Pancreas (tissue), 10 donors: ENCODE data around the gene GEMIN5. TPM values are rescaled to one million over a fixed set of nuclear protein-coding genes. Genes with fewer than 3 reads are reported as not detected.
A peak's percentile ranks its signal among the peaks of the same experiment; 100 is the strongest.
"Not testable (repeated sequence)": the region's sequence is repeated elsewhere in the genome, so short reads cannot be mapped to it uniquely, and the experiment has no call there.

Experiments
- ATAC-seq, 4 donors: fragments of 200-7000 bp; cut with Tn5 transposase; one replicate each; pipeline versions ENCODE4 v1.8.0 to v1.9.1; 2020; ENCODE audit warnings: mild to moderate bottlenecking in 4 of 4, moderate library complexity in 4 of 4
- DNase-seq, 6 donors: peaks; one replicate each; pipeline ENCODE4 v3.0.0-alpha.2; 2020
- FAIRE-seq: peaks from 2 replicates; lab custom pipeline; 2012; peaks lifted over from hg19 to GRCh38; lab: Jason Lieb, UNC
- H3K27ac ChIP-seq, 4 donors: fragments of 200-600 bp; sonication (generic); 1 replicate in 3 of 4; 2 replicates in 1 of 4; pipeline versions ENCODE4 v1.5.0 to v1.8.0; 2020
- H3K27me3 ChIP-seq, 4 donors: fragments of 200-600 bp; one replicate each; pipeline ENCODE4 v1.8.0; 2021
- H3K36me3 ChIP-seq, 3 donors: fragments of 200-600 bp; sonication (generic) in 1 of 3; one replicate each; pipeline versions ENCODE4 v1.5.0 to v1.8.0; 2020 to 2021
- H3K4me1 ChIP-seq, 3 donors: fragments of 200-600 bp; one replicate each; pipeline ENCODE4 v1.8.0; 2021
- H3K4me3 ChIP-seq, 4 donors: fragments of 200-600 bp; sonication (generic) in 2 of 4; one replicate each; pipeline versions ENCODE4 v1.5.0 to v1.8.0; 2020 to 2021
- H3K9me3 ChIP-seq, 4 donors: fragments of 200-600 bp; one replicate each; pipeline ENCODE4 v1.8.0; 2021
- WGBS, 2 donors: extraction: QIAGEN DNeasy Blood & Tissue Kit; methylation state at CpG; one replicate each; pipeline ENCODE4 v1.1.7; 2013; 5-methylcytosine and 5-hydroxymethylcytosine counted together
- intact Hi-C, 3 donors: fragments of 100-400 bp; cut with DNase I; formaldehyde crosslinking; loops; one replicate each; pipeline versions ENCODE4 v1.11.1 to v1.14.2; 2022
- polyA plus RNA-seq, 2 donors: library from polyadenylated mRNA; stranded (reverse); fragments of 200-250 nt; gene quantifications; one replicate each; pipeline ENCODE4 v1.2.3, GENCODE V29; 2013
- total RNA-seq, 6 donors: library from RNA; stranded (reverse); fragmentation: NEBNext Ultra II Directional in 4 of 6; extraction: Animal tissue kit (Norgen Biotek cat#: 25700) in 4 of 6; gene quantifications; one replicate each; pipeline versions ENCODE4 v1.2.1 to v1.2.4, GENCODE V29; 2021 to 2023
- TF ChIP-seq, protein P1 (sequence below), 4 donors: fragments of 200-600 bp; sonication (generic) in 3 of 4; IDR thresholded peaks; one replicate each; pipeline versions ENCODE4 v1.5.0 to v1.8.0; 2021; ENCODE audit warnings: antibody characterized with exemption in 4 of 4
- donor health status: healthy with polysubstance abuse.
- donor health status: DM: no; HTN: no; CAD: no; lungs with moderate emphysema.
- donor health status: DM: no; HTN: no; CAD: no.
- donor health status: control.
- donor health status: control.
- donor health status: Bipolar disorder and iron deficiency.
- donor health status: DM: yes; HTN: yes; CAD: no.
- donor health status: DM: no; HTN: no; CAD: no.
- donor health status: DM: no; HTN: no; CAD: no.
- donor health status: DM: yes; HTN: yes; CAD: no.

The GEMIN5 gene
- total and polyA plus RNA-seq, 8 donors, result 1.7 to 7.3 (median 6.1) TPM

DNA sequence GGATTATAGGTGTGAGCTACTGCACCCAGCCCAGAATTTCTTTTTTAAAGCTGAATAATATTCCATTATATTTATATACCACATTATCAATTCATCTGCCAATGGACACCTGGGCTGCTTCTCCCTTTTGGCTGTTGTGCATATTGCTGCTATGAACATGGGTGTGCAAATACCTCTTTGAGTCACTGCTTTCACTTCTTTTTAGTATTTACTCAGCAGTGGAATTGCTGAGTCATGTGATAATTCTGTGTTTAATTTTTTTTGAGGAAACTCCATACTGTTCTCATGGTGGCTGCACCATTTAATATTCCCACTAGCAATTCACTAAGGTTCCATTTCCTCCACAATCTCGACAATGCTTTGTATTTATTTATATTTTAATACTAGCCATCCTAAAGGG lies 39.4 kb upstream of the GEMIN5 start:
- Histone ChIP-seq H3K4me1 (no peaks in the 10 kb centered on the region), H3K9me3 (no peaks in the 10 kb centered on the region), H3K27ac (no peak overlapping the region), H3K27me3 (no peaks in the 10 kb centered on the region), H3K36me3 (no peaks in the 10 kb centered on the region), H3K4me3 (no peak overlapping the region)
- FAIRE-seq (no peak), DNase-seq (no peak), ATAC-seq (no peak)
- intact Hi-C loops, result no loop called here
- 88 to 89% methylated on average over 1 of the region's 1 CpG for WGBS, 2 donors
- TF ChIP-seq, protein P1, sequence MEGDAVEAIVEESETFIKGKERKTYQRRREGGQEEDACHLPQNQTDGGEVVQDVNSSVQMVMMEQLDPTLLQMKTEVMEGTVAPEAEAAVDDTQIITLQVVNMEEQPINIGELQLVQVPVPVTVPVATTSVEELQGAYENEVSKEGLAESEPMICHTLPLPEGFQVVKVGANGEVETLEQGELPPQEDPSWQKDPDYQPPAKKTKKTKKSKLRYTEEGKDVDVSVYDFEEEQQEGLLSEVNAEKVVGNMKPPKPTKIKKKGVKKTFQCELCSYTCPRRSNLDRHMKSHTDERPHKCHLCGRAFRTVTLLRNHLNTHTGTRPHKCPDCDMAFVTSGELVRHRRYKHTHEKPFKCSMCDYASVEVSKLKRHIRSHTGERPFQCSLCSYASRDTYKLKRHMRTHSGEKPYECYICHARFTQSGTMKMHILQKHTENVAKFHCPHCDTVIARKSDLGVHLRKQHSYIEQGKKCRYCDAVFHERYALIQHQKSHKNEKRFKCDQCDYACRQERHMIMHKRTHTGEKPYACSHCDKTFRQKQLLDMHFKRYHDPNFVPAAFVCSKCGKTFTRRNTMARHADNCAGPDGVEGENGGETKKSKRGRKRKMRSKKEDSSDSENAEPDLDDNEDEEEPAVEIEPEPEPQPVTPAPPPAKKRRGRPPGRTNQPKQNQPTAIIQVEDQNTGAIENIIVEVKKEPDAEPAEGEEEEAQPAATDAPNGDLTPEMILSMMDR (IDR thresholded peaks at IDR 0.05), result no peak

DNA sequence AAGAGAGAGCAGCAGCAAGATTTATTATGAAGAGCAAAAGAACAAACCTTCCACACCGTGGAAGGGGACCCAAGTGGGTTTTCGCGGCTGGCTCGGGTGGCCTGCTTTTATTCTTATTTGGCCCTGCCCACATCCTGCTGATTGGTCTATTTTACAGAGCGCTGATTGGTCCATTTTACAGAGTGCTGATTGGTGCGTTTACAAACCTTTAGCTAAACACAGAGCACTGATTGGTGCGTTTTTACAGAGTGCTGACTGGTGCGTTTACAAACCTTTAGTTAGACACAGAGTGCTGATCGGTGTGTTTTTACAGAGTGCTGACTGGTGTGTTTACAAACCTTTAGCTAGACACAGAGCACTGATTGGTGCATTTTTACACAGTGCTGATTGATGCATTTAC lies 38.1 kb upstream of the GEMIN5 start:
- H3K36me3 ChIP-seq, H3K4me1 ChIP-seq, DNase-seq, H3K27me3 ChIP-seq, intact Hi-C loops, ATAC-seq, H3K4me3 ChIP-seq, FAIRE-seq, H3K27ac ChIP-seq, H3K9me3 ChIP-seq: not testable (repeated sequence)
- 96% methylated on average over 9 of the region's 9 CpGs for WGBS, 2 donors

DNA sequence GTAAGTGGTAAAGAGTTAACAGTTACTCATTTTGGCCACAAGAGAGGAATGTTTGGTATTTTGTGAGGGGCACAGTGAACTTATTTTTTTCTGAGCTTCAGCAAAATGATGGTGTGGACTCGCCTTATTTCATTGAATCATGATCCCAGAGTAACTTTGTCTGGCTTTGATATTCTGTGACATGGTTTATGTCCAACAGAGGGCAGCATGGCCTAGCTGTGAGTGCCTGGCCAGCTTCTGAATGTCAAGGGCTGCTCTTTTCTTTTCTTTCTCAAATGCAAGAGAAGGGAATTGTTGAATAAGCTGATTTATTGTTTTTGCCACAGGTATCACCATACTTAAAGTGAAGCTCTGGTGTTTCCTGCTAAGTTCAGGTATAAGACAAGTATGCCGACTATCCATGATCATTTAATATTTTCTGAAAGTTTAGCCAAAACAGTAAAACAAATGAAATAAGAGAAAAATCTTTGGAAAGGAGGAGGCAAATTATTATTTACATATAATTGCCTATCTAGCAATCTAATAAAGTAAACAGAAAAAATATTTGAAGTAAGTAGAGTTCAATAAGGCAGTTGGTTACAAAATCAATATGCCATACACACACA lies 34.6 kb upstream of the GEMIN5 start:
- TF ChIP-seq, protein P1 (IDR thresholded peaks at IDR 0.05), result peak in 1 of 4 donors; percentile 24
- 86% methylated on average over 2 of the region's 2 CpGs for WGBS, 2 donors
- no peak for ATAC-seq

DNA sequence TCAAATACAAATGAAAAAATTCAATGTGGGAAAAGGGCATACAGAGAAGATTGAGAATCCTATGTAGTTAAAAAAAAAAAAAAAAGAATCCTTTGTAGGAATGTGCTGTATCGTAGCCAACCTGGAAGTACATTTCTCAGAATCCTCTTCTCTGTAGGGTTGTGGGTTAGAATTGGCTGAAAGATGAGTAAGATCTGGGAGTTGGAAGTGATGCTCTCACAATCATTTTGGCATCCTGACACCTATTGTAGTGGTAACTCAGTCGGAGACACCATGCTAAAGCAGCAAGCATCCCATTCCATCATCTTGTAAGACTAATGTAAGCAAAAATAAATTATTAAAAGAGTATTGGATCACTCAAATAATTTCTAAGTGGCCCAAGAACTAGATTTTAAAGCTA lies 33.5 kb upstream of the GEMIN5 start:
- no peak overlapping the region for H3K27ac ChIP-seq
- FAIRE-seq (no peak), DNase-seq (no peak), ATAC-seq (no peak)
- no peaks in the 10 kb centered on the region for H3K4me1 ChIP-seq
- no peaks in the 10 kb centered on the region for H3K9me3 ChIP-seq
- no peaks in the 10 kb centered on the region for H3K27me3 ChIP-seq
- TF ChIP-seq, protein P1 (IDR thresholded peaks at IDR 0.05), result no peak
- intact Hi-C loops, result no loop called here
- no peak overlapping the region for H3K4me3 ChIP-seq
- 84 to 96% methylated on average over 2 of the region's 2 CpGs for WGBS, 2 donors
- H3K36me3 ChIP-seq, result peaks cover 0 to 14% (median 6%) of the 10 kb centered on the region in 3 donors

More for the DNA sequence above, 34.6 kb upstream of the GEMIN5 start:
- Histone ChIP-seq H3K36me3 (peaks cover 0 to 7% (median 6%) of the 10 kb centered on the region in 3 donors), H3K27ac (no peak overlapping the region), H3K9me3 (no peaks in the 10 kb centered on the region), H3K4me1 (no peaks in the 10 kb centered on the region), H3K4me3 (no peak overlapping the region), H3K27me3 (no peaks in the 10 kb centered on the region)
- no peak for FAIRE-seq
- DNase-seq, result no peak
- intact Hi-C loops, result no loop called here

DNA sequence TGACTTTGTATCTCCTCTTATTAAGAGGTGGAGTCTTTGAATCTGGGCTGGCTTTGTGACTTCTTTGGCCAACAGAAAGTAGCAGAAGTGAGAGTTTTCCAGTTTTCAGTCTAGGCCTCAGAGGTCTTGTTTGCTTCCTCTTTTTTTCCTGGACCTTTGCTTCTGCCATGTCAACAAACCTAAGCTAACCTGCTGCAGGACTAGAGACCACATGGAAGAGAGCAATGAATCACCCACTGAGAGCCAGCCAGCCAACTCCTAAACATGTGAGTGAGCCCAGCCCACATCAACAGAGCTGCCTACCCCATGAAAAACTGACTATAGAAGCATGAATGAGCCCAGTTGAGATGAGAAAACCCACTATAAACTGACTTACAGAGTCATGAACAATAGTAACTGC lies 32.7 kb upstream of the GEMIN5 start:
- no peaks in the 10 kb centered on the region for H3K27me3 ChIP-seq
- DNase-seq (no peak), FAIRE-seq (no peak), ATAC-seq (no peak)
- TF ChIP-seq, protein P1 (IDR thresholded peaks at IDR 0.05), result no peak
- H3K4me3 ChIP-seq, result no peak overlapping the region
- no peak overlapping the region for H3K27ac ChIP-seq
- peaks cover 0 to 19% (median 6%) of the 10 kb centered on the region in 3 donors for H3K36me3 ChIP-seq
- intact Hi-C loops, result no loop called here
- H3K9me3 ChIP-seq, result no peaks in the 10 kb centered on the region
- no peaks in the 10 kb centered on the region for H3K4me1 ChIP-seq
